Measurements from ENCODE around the gene ZBTB26. TPM values are rescaled to one million over a fixed set of nuclear protein-coding genes. Genes with fewer than 3 reads are reported as not detected.

The ZBTB26 gene
- total and polyA plus RNA-seq, 8 donors: 5.2 to 22.2 (median 19.1) TPM

- Histone ChIP-seq H3K9me3 (no peaks in the 10 kb centered on the region), H3K4me1 (peaks cover 3 to 35% of the 10 kb centered on the region in 2 donors), H3K36me3 (peaks cover 0 to 6% of the 10 kb centered on the region in 2 donors), H3K4me3 (no peak overlapping the region), H3K27ac (no peak overlapping the region), H3K27me3 (no peaks in the 10 kb centered on the region)
- ATAC-seq: no peak
- intact Hi-C loops (cut with DNase I): no loop called here
- DNase-seq: no peak
- TF ChIP-seq, protein P1, sequence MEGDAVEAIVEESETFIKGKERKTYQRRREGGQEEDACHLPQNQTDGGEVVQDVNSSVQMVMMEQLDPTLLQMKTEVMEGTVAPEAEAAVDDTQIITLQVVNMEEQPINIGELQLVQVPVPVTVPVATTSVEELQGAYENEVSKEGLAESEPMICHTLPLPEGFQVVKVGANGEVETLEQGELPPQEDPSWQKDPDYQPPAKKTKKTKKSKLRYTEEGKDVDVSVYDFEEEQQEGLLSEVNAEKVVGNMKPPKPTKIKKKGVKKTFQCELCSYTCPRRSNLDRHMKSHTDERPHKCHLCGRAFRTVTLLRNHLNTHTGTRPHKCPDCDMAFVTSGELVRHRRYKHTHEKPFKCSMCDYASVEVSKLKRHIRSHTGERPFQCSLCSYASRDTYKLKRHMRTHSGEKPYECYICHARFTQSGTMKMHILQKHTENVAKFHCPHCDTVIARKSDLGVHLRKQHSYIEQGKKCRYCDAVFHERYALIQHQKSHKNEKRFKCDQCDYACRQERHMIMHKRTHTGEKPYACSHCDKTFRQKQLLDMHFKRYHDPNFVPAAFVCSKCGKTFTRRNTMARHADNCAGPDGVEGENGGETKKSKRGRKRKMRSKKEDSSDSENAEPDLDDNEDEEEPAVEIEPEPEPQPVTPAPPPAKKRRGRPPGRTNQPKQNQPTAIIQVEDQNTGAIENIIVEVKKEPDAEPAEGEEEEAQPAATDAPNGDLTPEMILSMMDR (IDR thresholded peaks at IDR 0.05): no peak
Observed at GRCh38 chr9:122948313-122948712, 17.0 kb upstream of the ZBTB26 start.

GRCh38 chr9:122946461-122947005 is 15.2 kb upstream of the ZBTB26 start:
- H3K9me3 ChIP-seq: no peaks in the 10 kb centered on the region
- DNase-seq: no peak
- H3K4me3 ChIP-seq: no peak overlapping the region
- peaks cover 0 to 6% of the 10 kb centered on the region in 2 donors for H3K36me3 ChIP-seq
- intact Hi-C loops (cut with DNase I): no loop called here
- H3K27ac ChIP-seq: no peak overlapping the region
- no peaks in the 10 kb centered on the region for H3K27me3 ChIP-seq
- ATAC-seq: no peak
- TF ChIP-seq, protein P1 (IDR thresholded peaks at IDR 0.05): no peak
- H3K4me1 ChIP-seq: peaks cover 11 to 51% of the 10 kb centered on the region in 2 donors

GRCh38 chr9:122944960-122945888 is 13.9 kb upstream of the ZBTB26 start:
- Histone ChIP-seq H3K27ac (no peak overlapping the region), H3K9me3 (no peaks in the 10 kb centered on the region), H3K4me1 (peaks cover 8 to 59% of the 10 kb centered on the region in 2 donors), H3K4me3 (no peak overlapping the region), H3K27me3 (no peaks in the 10 kb centered on the region), H3K36me3 (peaks cover 0 to 6% of the 10 kb centered on the region in 2 donors)
- TF ChIP-seq, protein P1 (IDR thresholded peaks at IDR 0.05): no peak
- intact Hi-C loops (cut with DNase I): no loop called here
- ATAC-seq: no peak
- no peak for DNase-seq

DNA sequence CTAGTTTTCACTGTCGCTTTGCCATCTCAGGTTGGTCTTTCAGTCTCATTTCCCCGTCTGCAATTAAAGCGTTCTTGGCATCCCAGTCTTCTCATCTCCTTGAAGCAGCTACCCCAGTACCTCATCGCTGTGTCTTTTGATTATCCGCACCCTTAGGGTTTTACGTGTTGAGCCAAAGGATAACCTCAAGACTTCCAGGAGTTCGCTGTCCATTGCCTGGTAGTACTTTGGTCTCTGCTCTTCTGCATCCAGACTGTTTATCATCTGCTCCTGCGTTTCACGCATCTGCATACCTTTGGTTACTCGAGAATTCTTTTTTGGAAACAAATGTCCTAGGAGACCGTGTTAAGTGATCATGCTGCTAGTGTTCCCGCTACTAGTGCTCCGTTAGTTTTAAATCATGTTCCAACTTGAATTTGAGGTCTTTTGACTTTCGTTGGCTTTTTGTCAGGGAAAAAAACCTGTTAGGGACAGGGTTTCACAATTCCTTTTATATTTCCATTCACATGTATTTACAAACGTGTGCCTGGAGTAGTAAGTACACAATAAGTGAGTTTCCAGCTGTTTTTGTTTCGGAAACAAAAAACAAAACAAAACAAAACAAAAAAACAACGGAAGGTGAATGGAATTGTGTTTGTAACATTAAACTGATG is 10.4 kb upstream of the ZBTB26 start:
- intact Hi-C loops (cut with DNase I): no loop called here
- DNase-seq: peak in 1 of 4 donors; percentile 18
- no peaks in the 10 kb centered on the region for H3K9me3 ChIP-seq
- H3K27ac ChIP-seq: peak overlapping the region; percentile 85 to 86
- no peaks in the 10 kb centered on the region for H3K27me3 ChIP-seq
- H3K36me3 ChIP-seq: peaks cover 0 to 21% of the 10 kb centered on the region in 2 donors
- peak overlapping the region; percentile 85 to 88 for H3K4me3 ChIP-seq
- H3K4me1 ChIP-seq: peaks cover 8 to 48% of the 10 kb centered on the region in 2 donors
- TF ChIP-seq, protein P1 (IDR thresholded peaks at IDR 0.05): no peak
- peak; percentile 26 for ATAC-seq

All from left lung (tissue), 10 donors.